WTC11 (cell line): ENCODE measurements around the gene SAA1. TPM values are rescaled to one million over a fixed set of nuclear protein-coding genes. Genes with fewer than 3 reads are reported as not detected.

Experiments used
- ATAC-seq: fragments of 200-7000 bp; cut with Tn5 transposase; 2 replicates; pipeline ENCODE4 v1.10.0; 2021; ENCODE audit warnings: mild to moderate bottlenecking, moderate library complexity
- CTCF ChIA-PET: fragments of 300-600 bp; sonication (Branson Sonifier 250); formaldehyde crosslinking; loops from one replicate; lab custom pipeline; 2021; ENCODE audit warnings: antibody characterized with exemption; lab: Charles Lee
- POLR2A ChIA-PET: fragments of 350-600 bp; sonication (Branson Sonifier 250); formaldehyde crosslinking; loops from one replicate; lab custom pipeline; 2021; ENCODE audit warnings: antibody characterized with exemption; lab: Charles Lee
- DNase-seq: peaks from one replicate; pipeline ENCODE4 v3.0.0; 2021; ENCODE audit warnings: low spot score
- H3K27ac Mint-ChIP-seq: 2 replicates; pipeline ENCODE4 v1.8.0; 2021; ENCODE audit warnings: mixed read lengths
- H3K27me3 Mint-ChIP-seq: 2 replicates; pipeline ENCODE4 v1.8.0; 2021; ENCODE audit warnings: low read depth, mild to moderate bottlenecking, moderate library complexity, mixed read lengths
- H3K36me3 Mint-ChIP-seq: 2 replicates; pipeline ENCODE4 v1.8.0; 2021; ENCODE audit warnings: mixed read lengths
- H3K4me1 Mint-ChIP-seq: 2 replicates; pipeline ENCODE4 v1.8.0; 2022; ENCODE audit warnings: mixed read lengths
- H3K4me3 Mint-ChIP-seq: 2 replicates; pipeline ENCODE4 v1.8.0; 2021; ENCODE audit warnings: mild to moderate bottlenecking, moderate library complexity, mixed read lengths
- H3K9me3 Mint-ChIP-seq: 2 replicates; pipeline ENCODE4 v1.8.0; 2021; ENCODE audit warnings: mixed read lengths
- CREM ChIP-seq: sonication (generic); formaldehyde crosslinking; IDR thresholded peaks from 2 replicates; pipeline ENCODE4 v1.8.1; 2022; ENCODE audit warnings: mild to moderate bottlenecking, missing genetic modification reagents, moderate library complexity
- GABPB1 ChIP-seq: sonication (generic); formaldehyde crosslinking; IDR thresholded peaks from 2 replicates; pipeline ENCODE4 v1.8.1; 2023; ENCODE audit warnings: mild to moderate bottlenecking, missing genetic modification reagents
- IRF2 ChIP-seq: sonication (generic); formaldehyde crosslinking; IDR thresholded peaks from 2 replicates; pipeline ENCODE4 v1.8.0; 2022; ENCODE audit warnings: low read depth, missing genetic modification reagents, borderline replicate concordance
- MXD4 ChIP-seq: fragments of 250-450 bp; sonication (Bioruptor Pico); IDR thresholded peaks from 2 replicates; pipeline ENCODE4 v1.8.0; 2021; ENCODE audit warnings: mild to moderate bottlenecking, moderate library complexity, borderline replicate concordance
- NFE2L1 ChIP-seq: sonication (generic); formaldehyde crosslinking; IDR thresholded peaks from 2 replicates; pipeline ENCODE4 v1.8.1; 2023; ENCODE audit warnings: missing genetic modification reagents
- NR1H2 ChIP-seq: sonication (generic); formaldehyde crosslinking; IDR thresholded peaks from 2 replicates; pipeline ENCODE4 v1.9.0; 2021; ENCODE audit warnings: mild to moderate bottlenecking, moderate library complexity, missing genetic modification reagents
- ZBTB21 ChIP-seq: sonication (generic); formaldehyde crosslinking; IDR thresholded peaks from 2 replicates; pipeline ENCODE4 v1.8.1; 2023; ENCODE audit warnings: mild to moderate bottlenecking, missing genetic modification reagents, borderline replicate concordance
- ZNF219 ChIP-seq: sonication (generic); formaldehyde crosslinking; IDR thresholded peaks from 2 replicates; pipeline ENCODE4 v1.8.0; 2023; ENCODE audit warnings: missing genetic modification reagents, mild to moderate bottlenecking, borderline replicate concordance
- ZNF416 ChIP-seq: fragments of 250-450 bp; sonication (Bioruptor Pico); IDR thresholded peaks from 2 replicates; pipeline ENCODE4 v1.9.0; 2021; ENCODE audit warnings: mild to moderate bottlenecking, inconsistent platforms
- total RNA-seq: library from RNA; stranded (reverse); gene quantifications from 3 replicates; pipeline ENCODE4 v1.2.3, GENCODE V29; 2021
- TF ChIP-seq, protein P1 (sequence below): fragments of 250-450 bp; sonication (Bioruptor Pico); conservative IDR thresholded peaks from 2 replicates; pipeline ENCODE4 v1.9.0; 2021; ENCODE audit warnings: mild to moderate bottlenecking
- TF ChIP-seq, protein P2 (sequence below): sonication (generic); formaldehyde crosslinking; IDR thresholded peaks from 2 replicates; pipeline ENCODE4 v1.8.1; 2023; ENCODE audit warnings: mild to moderate bottlenecking, missing genetic modification reagents, moderate library complexity
- TF ChIP-seq, protein P3 (sequence below): fragments of 250-450 bp; sonication (Bioruptor Pico); IDR thresholded peaks from 2 replicates; pipeline ENCODE4 v2.1.2; 2022; ENCODE audit warnings: mild to moderate bottlenecking, moderate library complexity
- TF ChIP-seq, protein P4 (sequence below): sonication (generic); formaldehyde crosslinking; IDR thresholded peaks from 2 replicates; pipeline ENCODE4 v1.8.0; 2022; ENCODE audit warnings: mild to moderate bottlenecking, missing genetic modification reagents
- TF ChIP-seq, protein P5 (sequence below): sonication (generic); formaldehyde crosslinking; IDR thresholded peaks from 2 replicates; pipeline ENCODE4 v1.8.1; 2023; ENCODE audit warnings: mild to moderate bottlenecking, missing genetic modification reagents, borderline replicate concordance

Gene SAA1
- total RNA-seq, 1 experiment from 2014 or later, result 7.7 TPM

DNA sequence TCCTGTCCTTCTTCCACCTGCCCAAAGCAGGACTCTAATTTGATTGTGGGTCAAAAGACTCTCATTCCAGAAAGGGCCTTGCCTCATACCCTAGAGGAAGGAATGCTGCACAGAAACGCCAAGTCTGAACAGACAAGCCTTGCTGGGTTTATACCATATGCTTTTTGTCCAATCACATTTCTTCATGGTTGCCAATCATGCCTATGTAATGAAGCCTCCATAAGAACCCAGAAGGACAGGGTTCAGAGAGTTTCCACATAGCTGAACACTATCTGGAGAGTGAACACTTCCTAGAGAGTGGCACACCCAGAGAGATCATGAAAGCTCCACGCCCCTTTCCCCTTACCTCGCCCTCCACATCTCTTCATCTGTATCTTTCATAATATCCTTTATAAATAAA is 12.8 kb upstream of the SAA1 start:
- Mint-ChIP-seq H3K27me3 (no peaks in the 10 kb centered on the region; the same call in 1 of the 2 replicates), H3K4me1 (no peaks in the 10 kb centered on the region), H3K9me3 (no peaks in the 10 kb centered on the region), H3K36me3 (no peaks in the 10 kb centered on the region), H3K4me3 (no peak overlapping the region), H3K27ac (peak overlapping the region; percentile 81; the same call in 1 of the 2 replicates)
- POLR2A ChIA-PET, result interaction anchor here (1.3 kb wide), 1 partner anchor 10 kb away, joined by 3 read pairs; no protein-coding TSS in a partner anchor
- CTCF ChIA-PET, result interaction anchor here (1.1 to 1.6 kb wide), 2 partner anchors 9 to 22 kb away, joined by 4 to 7 read pairs; no protein-coding TSS in a partner anchor
- ATAC-seq (no peak), DNase-seq (no peak)
- TF ChIP-seq NR1H2, result no peak

DNA sequence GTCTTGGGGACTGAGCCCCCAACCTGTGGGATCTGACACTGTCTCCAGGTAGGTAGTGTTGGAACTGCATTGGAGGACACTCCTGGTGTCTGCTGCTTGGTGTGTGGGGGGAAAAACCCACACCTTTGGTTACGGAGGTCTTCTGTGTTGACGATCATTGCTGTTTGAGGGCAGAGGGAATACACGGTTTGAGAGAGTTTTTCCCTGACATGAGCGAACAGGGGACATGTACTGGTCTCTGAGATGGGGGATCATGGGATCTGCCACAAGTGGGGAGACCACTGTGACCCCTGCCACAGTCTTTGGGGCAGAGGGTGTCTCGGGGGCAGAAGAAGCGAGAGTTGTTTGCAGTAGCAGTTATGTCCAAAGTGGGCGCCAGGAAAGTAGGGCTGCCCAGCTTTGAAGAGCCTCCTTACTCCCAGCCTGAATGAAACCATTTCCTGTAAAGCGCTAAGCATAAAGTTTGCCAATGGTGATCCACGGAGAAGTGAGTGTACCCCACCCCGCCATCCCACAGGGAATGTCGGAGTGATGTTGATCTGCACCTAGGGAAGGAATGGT is 12.2 kb upstream of the SAA1 start:
- H3K27me3 Mint-ChIP-seq, result no peaks in the 10 kb centered on the region; the same call in 1 of the 2 replicates
- POLR2A ChIA-PET, result interaction anchor here (1.3 kb wide), 1 partner anchor 10 kb away, joined by 3 read pairs; no protein-coding TSS in a partner anchor
- TF ChIP-seq MXD4 (no peak), ZNF416 (no peak), ZNF219 (CRISPR knock-in tag) (no peak)
- TF ChIP-seq, protein P1, sequence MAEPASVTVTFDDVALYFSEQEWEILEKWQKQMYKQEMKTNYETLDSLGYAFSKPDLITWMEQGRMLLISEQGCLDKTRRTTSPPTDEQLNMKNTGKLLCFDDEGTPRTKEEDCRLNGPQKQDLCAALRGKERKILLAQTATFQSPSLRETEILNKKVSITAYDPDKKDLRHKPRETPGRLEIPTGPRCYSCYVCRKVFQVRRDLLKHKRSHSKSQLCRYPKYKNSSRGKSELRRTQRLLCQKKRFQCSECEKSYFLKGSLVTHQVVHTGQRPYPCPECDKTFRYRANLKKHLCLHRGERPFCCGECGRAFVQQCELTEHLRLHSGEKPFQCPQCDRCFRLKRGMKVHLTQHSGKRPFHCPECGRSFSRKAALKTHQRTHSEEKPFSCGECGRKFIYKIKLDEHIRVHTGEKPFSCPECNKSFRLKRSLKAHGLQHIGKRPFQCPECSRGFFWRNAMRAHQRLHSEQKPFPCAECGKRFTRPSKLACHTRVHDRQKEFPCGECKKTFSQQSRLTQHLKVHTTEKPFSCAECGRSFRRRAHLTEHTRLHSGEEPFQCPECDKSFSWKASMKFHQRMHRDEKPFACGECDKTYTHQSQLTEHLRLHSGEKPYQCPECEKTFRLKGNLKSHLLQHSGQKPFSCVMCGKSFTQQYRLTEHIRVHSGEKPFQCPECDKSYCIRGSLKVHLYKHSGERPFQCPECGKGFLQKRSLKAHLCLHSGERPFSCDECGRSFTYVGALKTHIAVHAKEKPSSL (CRISPR knock-in tag), result no peak

DNA sequence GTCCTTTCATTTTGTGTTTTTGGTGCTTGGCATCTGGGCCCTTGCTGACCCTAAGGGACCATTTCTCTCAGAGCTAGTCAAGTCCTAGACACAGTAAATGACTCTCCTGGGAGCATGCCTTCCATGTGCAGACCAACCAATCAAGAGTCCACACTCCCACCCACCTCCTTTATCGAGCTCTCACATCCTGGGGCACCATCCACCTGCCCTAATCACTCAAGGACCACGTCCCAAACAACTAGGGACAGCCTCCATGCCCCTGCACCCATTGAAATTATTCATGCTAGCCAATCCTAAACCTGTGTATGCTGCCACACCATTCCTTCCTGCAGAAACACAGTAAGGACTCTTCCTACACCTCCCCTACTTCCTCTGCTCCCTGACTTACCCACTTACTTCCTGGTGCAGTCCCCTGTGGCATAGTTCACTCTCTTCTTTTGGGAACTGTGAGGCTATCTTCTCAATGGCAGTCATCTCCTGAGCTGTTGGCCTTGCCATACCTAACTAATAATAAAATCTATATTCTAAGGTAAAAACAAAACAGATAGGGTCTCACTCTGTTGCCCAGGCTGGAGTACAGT is 11.2 kb upstream of the SAA1 start:
- no peak for ATAC-seq
- Mint-ChIP-seq H3K4me1 (no peaks in the 10 kb centered on the region), H3K4me3 (no peak overlapping the region), H3K36me3 (no peaks in the 10 kb centered on the region), H3K27me3 (no peaks in the 10 kb centered on the region; the same call in 1 of the 2 replicates), H3K27ac (no peak overlapping the region), H3K9me3 (no peaks in the 10 kb centered on the region)
- POLR2A ChIA-PET, result no interaction called here
- CTCF ChIA-PET, result no interaction called here
- DNase-seq, result no peak
- TF ChIP-seq IRF2 (CRISPR knock-in tag), result no peak
- TF ChIP-seq, protein P2, sequence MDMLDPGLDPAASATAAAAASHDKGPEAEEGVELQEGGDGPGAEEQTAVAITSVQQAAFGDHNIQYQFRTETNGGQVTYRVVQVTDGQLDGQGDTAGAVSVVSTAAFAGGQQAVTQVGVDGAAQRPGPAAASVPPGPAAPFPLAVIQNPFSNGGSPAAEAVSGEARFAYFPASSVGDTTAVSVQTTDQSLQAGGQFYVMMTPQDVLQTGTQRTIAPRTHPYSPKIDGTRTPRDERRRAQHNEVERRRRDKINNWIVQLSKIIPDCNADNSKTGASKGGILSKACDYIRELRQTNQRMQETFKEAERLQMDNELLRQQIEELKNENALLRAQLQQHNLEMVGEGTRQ, result no peak
- TF ChIP-seq, protein P3, sequence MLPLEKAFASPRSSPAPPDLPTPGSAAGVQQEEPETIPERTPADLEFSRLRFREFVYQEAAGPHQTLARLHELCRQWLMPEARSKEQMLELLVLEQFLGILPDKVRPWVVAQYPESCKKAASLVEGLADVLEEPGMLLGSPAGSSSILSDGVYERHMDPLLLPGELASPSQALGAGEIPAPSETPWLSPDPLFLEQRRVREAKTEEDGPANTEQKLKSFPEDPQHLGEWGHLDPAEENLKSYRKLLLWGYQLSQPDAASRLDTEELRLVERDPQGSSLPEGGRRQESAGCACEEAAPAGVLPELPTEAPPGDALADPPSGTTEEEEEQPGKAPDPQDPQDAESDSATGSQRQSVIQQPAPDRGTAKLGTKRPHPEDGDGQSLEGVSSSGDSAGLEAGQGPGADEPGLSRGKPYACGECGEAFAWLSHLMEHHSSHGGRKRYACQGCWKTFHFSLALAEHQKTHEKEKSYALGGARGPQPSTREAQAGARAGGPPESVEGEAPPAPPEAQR (CRISPR knock-in tag), result no peak
- no peak for TF ChIP-seq GABPB1 (CRISPR knock-in tag)
- TF ChIP-seq CREM (CRISPR knock-in tag), result no peak
- TF ChIP-seq NFE2L1 (CRISPR knock-in tag), result no peak
- TF ChIP-seq, protein P4, sequence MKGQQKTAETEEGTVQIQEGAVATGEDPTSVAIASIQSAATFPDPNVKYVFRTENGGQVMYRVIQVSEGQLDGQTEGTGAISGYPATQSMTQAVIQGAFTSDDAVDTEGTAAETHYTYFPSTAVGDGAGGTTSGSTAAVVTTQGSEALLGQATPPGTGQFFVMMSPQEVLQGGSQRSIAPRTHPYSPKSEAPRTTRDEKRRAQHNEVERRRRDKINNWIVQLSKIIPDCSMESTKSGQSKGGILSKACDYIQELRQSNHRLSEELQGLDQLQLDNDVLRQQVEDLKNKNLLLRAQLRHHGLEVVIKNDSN, result no peak
- TF ChIP-seq, protein P5, sequence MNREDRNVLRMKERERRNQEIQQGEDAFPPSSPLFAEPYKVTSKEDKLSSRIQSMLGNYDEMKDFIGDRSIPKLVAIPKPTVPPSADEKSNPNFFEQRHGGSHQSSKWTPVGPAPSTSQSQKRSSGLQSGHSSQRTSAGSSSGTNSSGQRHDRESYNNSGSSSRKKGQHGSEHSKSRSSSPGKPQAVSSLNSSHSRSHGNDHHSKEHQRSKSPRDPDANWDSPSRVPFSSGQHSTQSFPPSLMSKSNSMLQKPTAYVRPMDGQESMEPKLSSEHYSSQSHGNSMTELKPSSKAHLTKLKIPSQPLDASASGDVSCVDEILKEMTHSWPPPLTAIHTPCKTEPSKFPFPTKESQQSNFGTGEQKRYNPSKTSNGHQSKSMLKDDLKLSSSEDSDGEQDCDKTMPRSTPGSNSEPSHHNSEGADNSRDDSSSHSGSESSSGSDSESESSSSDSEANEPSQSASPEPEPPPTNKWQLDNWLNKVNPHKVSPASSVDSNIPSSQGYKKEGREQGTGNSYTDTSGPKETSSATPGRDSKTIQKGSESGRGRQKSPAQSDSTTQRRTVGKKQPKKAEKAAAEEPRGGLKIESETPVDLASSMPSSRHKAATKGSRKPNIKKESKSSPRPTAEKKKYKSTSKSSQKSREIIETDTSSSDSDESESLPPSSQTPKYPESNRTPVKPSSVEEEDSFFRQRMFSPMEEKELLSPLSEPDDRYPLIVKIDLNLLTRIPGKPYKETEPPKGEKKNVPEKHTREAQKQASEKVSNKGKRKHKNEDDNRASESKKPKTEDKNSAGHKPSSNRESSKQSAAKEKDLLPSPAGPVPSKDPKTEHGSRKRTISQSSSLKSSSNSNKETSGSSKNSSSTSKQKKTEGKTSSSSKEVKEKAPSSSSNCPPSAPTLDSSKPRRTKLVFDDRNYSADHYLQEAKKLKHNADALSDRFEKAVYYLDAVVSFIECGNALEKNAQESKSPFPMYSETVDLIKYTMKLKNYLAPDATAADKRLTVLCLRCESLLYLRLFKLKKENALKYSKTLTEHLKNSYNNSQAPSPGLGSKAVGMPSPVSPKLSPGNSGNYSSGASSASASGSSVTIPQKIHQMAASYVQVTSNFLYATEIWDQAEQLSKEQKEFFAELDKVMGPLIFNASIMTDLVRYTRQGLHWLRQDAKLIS, result no peak
- TF ChIP-seq ZBTB21, result no peak

More for the DNA sequence above, 12.2 kb upstream of the SAA1 start:
- CTCF ChIA-PET, result no interaction called here
- no peak overlapping the region for H3K27ac Mint-ChIP-seq
- H3K36me3 Mint-ChIP-seq, result no peaks in the 10 kb centered on the region
- no peaks in the 10 kb centered on the region for H3K4me1 Mint-ChIP-seq
- DNase-seq (no peak), ATAC-seq (no peak)
- H3K4me3 Mint-ChIP-seq, result no peak overlapping the region
- H3K9me3 Mint-ChIP-seq, result no peaks in the 10 kb centered on the region
